AG10803 (cell line): ENCODE data around the gene LINC00237.

Experiments used
- DNase-seq: peaks from one replicate; pipeline ENCODE4 v3.0.0; 2010; ENCODE audit warnings: low read depth
- H3K4me3 ChIP-seq: 2 replicates; pipeline ENCODE4 v1.5.1; 2011; ENCODE audit warnings: mild to moderate bottlenecking, low read length, control low read depth
- TF ChIP-seq, protein P1 (sequence below): conservative IDR thresholded peaks from 2 replicates; pipeline ENCODE4 v1.5.1; 2011; ENCODE audit warnings: mild to moderate bottlenecking, low read length, control low read depth, inconsistent platforms

LINC00237 gene

DNA sequence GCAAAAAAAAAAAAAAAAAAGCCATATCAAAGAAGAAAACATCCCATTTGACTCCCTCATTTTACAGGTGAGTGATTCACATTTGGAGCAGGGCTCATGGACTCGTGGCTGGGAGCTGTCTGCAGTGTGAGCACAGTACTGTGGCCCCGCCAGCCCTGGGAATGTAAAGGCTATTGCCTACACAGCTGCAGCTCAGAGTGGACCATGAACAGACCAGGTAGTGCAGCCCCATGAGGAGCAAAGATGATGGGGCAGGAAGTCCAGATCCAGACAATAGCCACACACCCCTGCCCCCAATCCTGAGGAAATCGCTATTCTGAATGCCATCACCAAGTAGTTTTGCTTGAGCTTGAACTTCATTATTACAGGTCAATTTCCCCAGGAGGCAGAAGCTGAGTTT is 55.4 kb downstream of the LINC00237 start:
- TF ChIP-seq, protein P1, sequence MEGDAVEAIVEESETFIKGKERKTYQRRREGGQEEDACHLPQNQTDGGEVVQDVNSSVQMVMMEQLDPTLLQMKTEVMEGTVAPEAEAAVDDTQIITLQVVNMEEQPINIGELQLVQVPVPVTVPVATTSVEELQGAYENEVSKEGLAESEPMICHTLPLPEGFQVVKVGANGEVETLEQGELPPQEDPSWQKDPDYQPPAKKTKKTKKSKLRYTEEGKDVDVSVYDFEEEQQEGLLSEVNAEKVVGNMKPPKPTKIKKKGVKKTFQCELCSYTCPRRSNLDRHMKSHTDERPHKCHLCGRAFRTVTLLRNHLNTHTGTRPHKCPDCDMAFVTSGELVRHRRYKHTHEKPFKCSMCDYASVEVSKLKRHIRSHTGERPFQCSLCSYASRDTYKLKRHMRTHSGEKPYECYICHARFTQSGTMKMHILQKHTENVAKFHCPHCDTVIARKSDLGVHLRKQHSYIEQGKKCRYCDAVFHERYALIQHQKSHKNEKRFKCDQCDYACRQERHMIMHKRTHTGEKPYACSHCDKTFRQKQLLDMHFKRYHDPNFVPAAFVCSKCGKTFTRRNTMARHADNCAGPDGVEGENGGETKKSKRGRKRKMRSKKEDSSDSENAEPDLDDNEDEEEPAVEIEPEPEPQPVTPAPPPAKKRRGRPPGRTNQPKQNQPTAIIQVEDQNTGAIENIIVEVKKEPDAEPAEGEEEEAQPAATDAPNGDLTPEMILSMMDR: no peak
- no peak overlapping the region for H3K4me3 ChIP-seq
- DNase-seq: no peak

GRCh38 chr20:21049305-21049828 is 56.8 kb downstream of the LINC00237 start:
- TF ChIP-seq, protein P1: no peak
- no peak overlapping the region for H3K4me3 ChIP-seq
- no peak for DNase-seq

DNA sequence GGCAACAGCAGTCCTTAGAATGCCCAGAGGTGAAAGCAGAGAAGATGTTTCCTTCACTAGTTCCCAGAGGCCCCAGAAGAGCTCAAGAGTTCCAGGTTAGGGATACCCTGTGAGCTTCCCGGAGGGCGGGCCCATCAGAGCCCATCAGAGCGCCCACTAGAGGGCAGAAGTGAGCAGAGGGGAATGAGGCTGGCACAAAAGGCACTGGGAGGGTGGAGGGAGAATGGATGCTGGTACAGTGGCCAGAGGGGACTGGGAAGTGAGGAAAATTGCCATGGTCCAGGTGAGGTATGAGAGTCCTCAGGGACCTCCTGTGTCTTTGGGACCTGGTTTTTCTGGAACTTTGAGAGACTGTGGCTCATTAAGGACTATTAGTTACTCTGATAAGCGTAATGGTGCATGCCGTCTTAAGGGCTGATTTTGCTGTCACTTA is 57.3 kb downstream of the LINC00237 start:
- peak; percentile 11 for DNase-seq
- TF ChIP-seq, protein P1: peak; percentile 71
- H3K4me3 ChIP-seq: no peak overlapping the region

- DNase-seq: no peak
- H3K4me3 ChIP-seq: no peak overlapping the region
- TF ChIP-seq, protein P1: no peak
Measured at GRCh38 chr20:21047981-21048380, 58.2 kb downstream of the LINC00237 start.

DNA sequence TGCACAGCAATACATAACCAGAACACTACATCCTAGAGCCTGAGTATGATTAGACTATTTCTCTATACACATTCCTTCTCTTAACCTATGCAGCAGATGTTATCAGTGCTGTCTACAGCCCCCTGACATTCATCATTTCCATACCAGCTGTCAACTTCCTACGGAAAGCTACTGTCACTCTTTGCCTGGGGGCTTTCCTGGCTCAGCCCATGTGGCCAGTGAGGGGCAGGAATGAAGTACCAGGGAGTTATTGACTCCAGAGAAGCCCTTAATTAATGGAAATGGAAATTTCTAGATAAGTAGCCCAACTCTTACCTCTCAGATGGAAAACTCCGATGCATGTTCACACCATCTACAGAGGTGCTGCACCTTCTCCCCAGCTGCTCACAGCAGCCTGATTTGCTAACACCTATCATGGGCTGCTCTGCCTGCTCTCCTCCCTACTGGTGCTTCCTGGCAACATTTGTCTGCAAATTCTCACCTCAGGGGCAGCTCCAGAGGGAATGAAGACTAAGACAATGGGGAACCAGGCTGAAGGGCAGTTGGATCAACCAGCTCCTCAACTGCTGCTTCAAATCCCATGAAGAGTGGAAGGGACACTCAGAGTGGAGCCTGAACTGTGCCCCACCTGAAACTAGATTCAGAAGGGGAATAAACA is 59.6 kb downstream of the LINC00237 start:
- H3K4me3 ChIP-seq: no peak overlapping the region
- no peak for DNase-seq
- TF ChIP-seq, protein P1: no peak
